Astrocyte (in vitro differentiated cells and primary cell): Measurements from ENCODE around the gene SPRR2G.

Source experiments
- EZH2 ChIP-seq: IDR thresholded peaks from 2 replicates; pipeline ENCODE4 v1.6.1; 2012; ENCODE audit warnings: mild to moderate bottlenecking, low read length, inconsistent platforms; ENCODE audit not compliant: insufficient read depth
- TF ChIP-seq, protein P1 (sequence below): IDR thresholded peaks from 2 replicates; pipeline ENCODE4 v1.5.1; 2011; ENCODE audit warnings: low read depth, mild to moderate bottlenecking, inconsistent platforms, low read length, moderate library complexity; ENCODE audit not compliant: insufficient read depth

DNA sequence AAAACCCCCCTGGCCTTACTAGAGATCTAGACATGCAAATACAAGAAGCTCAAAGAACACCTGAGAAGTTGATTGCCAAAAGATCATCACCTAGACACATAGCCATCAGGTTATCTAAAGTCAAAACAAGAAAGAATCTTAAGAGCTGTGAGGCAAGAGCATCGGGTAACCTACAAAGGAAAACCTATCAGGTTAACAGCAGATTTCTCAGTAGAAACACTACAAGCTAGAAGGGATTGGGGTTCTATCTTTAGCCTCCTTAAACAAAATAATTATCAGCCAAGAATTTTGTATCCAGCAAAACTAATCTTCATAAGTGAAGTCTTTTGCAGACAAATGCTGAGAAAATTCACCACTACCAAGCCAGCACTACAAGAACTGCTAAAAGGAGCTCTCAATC, 25.2 kb downstream of the SPRR2G start:
- TF ChIP-seq EZH2, result no peak
- TF ChIP-seq, protein P1, sequence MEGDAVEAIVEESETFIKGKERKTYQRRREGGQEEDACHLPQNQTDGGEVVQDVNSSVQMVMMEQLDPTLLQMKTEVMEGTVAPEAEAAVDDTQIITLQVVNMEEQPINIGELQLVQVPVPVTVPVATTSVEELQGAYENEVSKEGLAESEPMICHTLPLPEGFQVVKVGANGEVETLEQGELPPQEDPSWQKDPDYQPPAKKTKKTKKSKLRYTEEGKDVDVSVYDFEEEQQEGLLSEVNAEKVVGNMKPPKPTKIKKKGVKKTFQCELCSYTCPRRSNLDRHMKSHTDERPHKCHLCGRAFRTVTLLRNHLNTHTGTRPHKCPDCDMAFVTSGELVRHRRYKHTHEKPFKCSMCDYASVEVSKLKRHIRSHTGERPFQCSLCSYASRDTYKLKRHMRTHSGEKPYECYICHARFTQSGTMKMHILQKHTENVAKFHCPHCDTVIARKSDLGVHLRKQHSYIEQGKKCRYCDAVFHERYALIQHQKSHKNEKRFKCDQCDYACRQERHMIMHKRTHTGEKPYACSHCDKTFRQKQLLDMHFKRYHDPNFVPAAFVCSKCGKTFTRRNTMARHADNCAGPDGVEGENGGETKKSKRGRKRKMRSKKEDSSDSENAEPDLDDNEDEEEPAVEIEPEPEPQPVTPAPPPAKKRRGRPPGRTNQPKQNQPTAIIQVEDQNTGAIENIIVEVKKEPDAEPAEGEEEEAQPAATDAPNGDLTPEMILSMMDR, result no peak
